ENCODE measurements around the gene SIRT4. TPM values are rescaled to one million over a fixed set of nuclear protein-coding genes. Genes with fewer than 3 reads are reported as not detected.

SIRT4 gene
- total RNA-seq, 1 experiment from 2014 or later: 2.1 TPM

- intact Hi-C loops (cut with micrococcal nuclease; ENCODE audit: unreplicated experiment): no loop called here
- H3K4me1 ChIP-seq: peaks cover 32% of the 10 kb centered on the region
- H3K36me3 ChIP-seq (ENCODE audit: control insufficient read depth, insufficient read depth, low read length): no peaks in the 10 kb centered on the region
- Mint-ChIP-seq H3K4me1 (ENCODE audit: low read depth, unreplicated experiment) (peaks cover 45% of the 10 kb centered on the region), H3K27ac (ENCODE audit: unreplicated experiment) (peak overlapping the region; percentile 96), H3K27me3 (ENCODE audit: insufficient read depth, unreplicated experiment) (no peaks in the 10 kb centered on the region), H3K36me3 (ENCODE audit: insufficient read depth, unreplicated experiment) (peaks cover 18% of the 10 kb centered on the region), H3K9me3 (ENCODE audit: unreplicated experiment) (no peaks in the 10 kb centered on the region), H3K4me3 (ENCODE audit: unreplicated experiment) (no peak overlapping the region)
- BruUV-seq (replicated peaks): no TSS peak
- no peak overlapping the region for H3K4me3 ChIP-seq (ENCODE audit: low read depth, low read length)
- H3K27me3 ChIP-seq (replicated peaks; ENCODE audit: control insufficient read depth, insufficient read depth, low read length): no peaks in the 10 kb centered on the region
- no peaks in the 10 kb centered on the region for H3K9me3 ChIP-seq
- ChIA-PET CTCF (interaction anchor here (0.6 to 1.9 kb wide), 2 partner anchors 12 to 49 kb away, joined by 6 to 7 read pairs; no protein-coding TSS in a partner anchor), POLR2A (no interaction called here)
- DNase-seq: no peak
- TF ChIP-seq, protein P1, sequence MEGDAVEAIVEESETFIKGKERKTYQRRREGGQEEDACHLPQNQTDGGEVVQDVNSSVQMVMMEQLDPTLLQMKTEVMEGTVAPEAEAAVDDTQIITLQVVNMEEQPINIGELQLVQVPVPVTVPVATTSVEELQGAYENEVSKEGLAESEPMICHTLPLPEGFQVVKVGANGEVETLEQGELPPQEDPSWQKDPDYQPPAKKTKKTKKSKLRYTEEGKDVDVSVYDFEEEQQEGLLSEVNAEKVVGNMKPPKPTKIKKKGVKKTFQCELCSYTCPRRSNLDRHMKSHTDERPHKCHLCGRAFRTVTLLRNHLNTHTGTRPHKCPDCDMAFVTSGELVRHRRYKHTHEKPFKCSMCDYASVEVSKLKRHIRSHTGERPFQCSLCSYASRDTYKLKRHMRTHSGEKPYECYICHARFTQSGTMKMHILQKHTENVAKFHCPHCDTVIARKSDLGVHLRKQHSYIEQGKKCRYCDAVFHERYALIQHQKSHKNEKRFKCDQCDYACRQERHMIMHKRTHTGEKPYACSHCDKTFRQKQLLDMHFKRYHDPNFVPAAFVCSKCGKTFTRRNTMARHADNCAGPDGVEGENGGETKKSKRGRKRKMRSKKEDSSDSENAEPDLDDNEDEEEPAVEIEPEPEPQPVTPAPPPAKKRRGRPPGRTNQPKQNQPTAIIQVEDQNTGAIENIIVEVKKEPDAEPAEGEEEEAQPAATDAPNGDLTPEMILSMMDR (IDR thresholded peaks at IDR 0.05; ENCODE audit: insufficient read depth in 1 of 2, low read depth in 1 of 2, low read length in 1 of 2, severe bottlenecking in 1 of 2, unreplicated experiment in 1 of 2): no peak
These were observed 17.7 kb upstream of the SIRT4 start for GRCh38 chr12:120284381-120284780.

- H3K27ac Mint-ChIP-seq (ENCODE audit: unreplicated experiment): peak overlapping the region; percentile 92
- BruUV-seq (replicated peaks): no TSS peak
- no peaks in the 10 kb centered on the region for H3K27me3 Mint-ChIP-seq (ENCODE audit: insufficient read depth, unreplicated experiment)
- H3K4me3 Mint-ChIP-seq (ENCODE audit: unreplicated experiment): peak overlapping the region; percentile 35
- peaks cover 13% of the 10 kb centered on the region for H3K36me3 Mint-ChIP-seq (ENCODE audit: insufficient read depth, unreplicated experiment)
- TF ChIP-seq, protein P1 (IDR thresholded peaks at IDR 0.05; ENCODE audit: insufficient read depth in 1 of 2, low read depth in 1 of 2, low read length in 1 of 2, severe bottlenecking in 1 of 2, unreplicated experiment in 1 of 2): no peak
- ChIA-PET CTCF (interaction anchor here (1.0 to 1.5 kb wide), 4 partner anchors 15 to 86 kb away, joined by 3 to 16 read pairs (median 4); partner anchors contain the start of gene SIRT4), POLR2A (interaction anchor here (1.0 to 1.6 kb wide), 4 partner anchors 16 to 86 kb away, joined by 3 to 10 read pairs (median 6); partner anchors contain the start of genes RPLP0 and SIRT4)
- H3K9me3 Mint-ChIP-seq (ENCODE audit: unreplicated experiment): no peaks in the 10 kb centered on the region
- H3K4me1 Mint-ChIP-seq (ENCODE audit: low read depth, unreplicated experiment): peaks cover 45% of the 10 kb centered on the region
- Histone ChIP-seq H3K27me3 (replicated peaks; ENCODE audit: control insufficient read depth, insufficient read depth, low read length) (no peaks in the 10 kb centered on the region), H3K4me1 (peaks cover 39% of the 10 kb centered on the region), H3K36me3 (ENCODE audit: control insufficient read depth, insufficient read depth, low read length) (no peaks in the 10 kb centered on the region), H3K9me3 (no peaks in the 10 kb centered on the region), H3K4me3 (ENCODE audit: low read depth, low read length) (no peak overlapping the region)
- intact Hi-C loops (cut with micrococcal nuclease; ENCODE audit: unreplicated experiment): no loop called here
- peak in 1 of 2 experiments; percentile 53 for DNase-seq
These were observed 15.2 kb upstream of the SIRT4 start for GRCh38 chr12:120286768-120287490.

DNA sequence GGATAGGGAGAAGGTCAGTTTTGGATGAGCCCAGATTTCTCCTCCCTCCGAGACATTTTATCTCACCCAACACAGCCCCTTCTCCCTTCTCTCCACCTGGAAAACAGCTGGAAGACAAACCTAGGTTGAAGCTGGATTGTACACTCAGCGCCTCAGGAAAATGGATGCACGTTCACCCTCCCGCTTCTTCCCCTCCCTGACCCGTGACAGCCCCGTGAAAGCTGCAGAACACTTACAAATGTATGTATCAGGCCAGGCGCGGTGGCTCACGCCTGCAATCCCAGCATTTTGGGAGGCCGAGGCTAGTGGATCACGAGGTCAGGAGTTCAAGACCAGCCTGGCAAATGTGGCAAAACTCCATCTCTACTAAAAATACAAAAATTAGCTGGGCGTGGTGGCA lies 14.6 kb upstream of the SIRT4 start:
- intact Hi-C loops (cut with micrococcal nuclease; ENCODE audit: unreplicated experiment): no loop called here
- no TSS peak for BruUV-seq (replicated peaks)
- no peak overlapping the region for H3K4me3 Mint-ChIP-seq (ENCODE audit: unreplicated experiment)

More for the DNA sequence above, 14.6 kb upstream of the SIRT4 start:
- ChIA-PET POLR2A (interaction anchor here (1.0 to 1.6 kb wide), 3 partner anchors 15 to 86 kb away, joined by 4 to 10 read pairs (median 7); partner anchors contain the start of genes RPLP0 and SIRT4), CTCF (interaction anchor here (1.0 to 1.5 kb wide), 3 partner anchors 15 to 86 kb away, joined by 3 to 16 read pairs (median 5); partner anchors contain the start of gene SIRT4)
- H3K4me1 ChIP-seq: peaks cover 34% of the 10 kb centered on the region
- H3K36me3 Mint-ChIP-seq (ENCODE audit: insufficient read depth, unreplicated experiment): peaks cover 13% of the 10 kb centered on the region
- TF ChIP-seq, protein P1 (IDR thresholded peaks at IDR 0.05; ENCODE audit: insufficient read depth in 1 of 2, low read depth in 1 of 2, low read length in 1 of 2, severe bottlenecking in 1 of 2, unreplicated experiment in 1 of 2): no peak
- H3K27ac Mint-ChIP-seq (ENCODE audit: unreplicated experiment): peak overlapping the region; percentile 92
- H3K27me3 ChIP-seq (replicated peaks; ENCODE audit: control insufficient read depth, insufficient read depth, low read length): no peaks in the 10 kb centered on the region
- H3K9me3 ChIP-seq: no peaks in the 10 kb centered on the region
- no peak for DNase-seq
- H3K27me3 Mint-ChIP-seq (ENCODE audit: insufficient read depth, unreplicated experiment): no peaks in the 10 kb centered on the region
- H3K36me3 ChIP-seq (ENCODE audit: control insufficient read depth, insufficient read depth, low read length): no peaks in the 10 kb centered on the region
- H3K9me3 Mint-ChIP-seq (ENCODE audit: unreplicated experiment): no peaks in the 10 kb centered on the region
- peaks cover 40% of the 10 kb centered on the region for H3K4me1 Mint-ChIP-seq (ENCODE audit: low read depth, unreplicated experiment)
- no peak overlapping the region for H3K4me3 ChIP-seq (ENCODE audit: low read depth, low read length)

Data from Caco-2 (cell line).